HG02759 (cell line): Measurements from ENCODE around the gene SPATA9.
"Not testable (repeated sequence)": the region's sequence is repeated elsewhere in the genome, so short reads cannot be mapped to it uniquely, and the experiment has no call there.

ENCODE experiments used
- ATAC-seq: cut with Tn5 transposase; IDR thresholded peaks from one replicate; pipeline ENCODE4 v1.9.1; 2021; ENCODE audit warnings: mild to moderate bottlenecking, moderate library complexity; ENCODE audit not compliant: unreplicated experiment

Gene SPATA9

DNA sequence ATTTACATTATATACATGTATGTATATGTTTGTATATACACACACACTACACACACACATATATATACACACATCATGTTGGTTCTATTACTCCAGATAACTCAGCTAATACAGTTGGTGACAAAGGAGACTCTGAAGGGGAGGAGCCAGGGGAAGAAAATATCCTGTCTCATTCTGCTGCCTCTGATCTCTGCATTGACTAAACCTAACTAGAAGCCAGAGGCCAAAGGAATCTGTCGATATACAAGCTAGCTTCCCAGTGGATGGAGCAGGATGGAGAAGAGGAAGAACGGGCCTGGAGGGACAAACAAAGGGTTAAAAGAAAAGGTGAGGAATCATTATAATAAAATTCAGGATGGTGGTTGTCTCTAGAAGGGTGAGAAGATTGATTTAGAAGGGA, 34.6 kb upstream of the SPATA9 start:
- no peak for ATAC-seq

DNA sequence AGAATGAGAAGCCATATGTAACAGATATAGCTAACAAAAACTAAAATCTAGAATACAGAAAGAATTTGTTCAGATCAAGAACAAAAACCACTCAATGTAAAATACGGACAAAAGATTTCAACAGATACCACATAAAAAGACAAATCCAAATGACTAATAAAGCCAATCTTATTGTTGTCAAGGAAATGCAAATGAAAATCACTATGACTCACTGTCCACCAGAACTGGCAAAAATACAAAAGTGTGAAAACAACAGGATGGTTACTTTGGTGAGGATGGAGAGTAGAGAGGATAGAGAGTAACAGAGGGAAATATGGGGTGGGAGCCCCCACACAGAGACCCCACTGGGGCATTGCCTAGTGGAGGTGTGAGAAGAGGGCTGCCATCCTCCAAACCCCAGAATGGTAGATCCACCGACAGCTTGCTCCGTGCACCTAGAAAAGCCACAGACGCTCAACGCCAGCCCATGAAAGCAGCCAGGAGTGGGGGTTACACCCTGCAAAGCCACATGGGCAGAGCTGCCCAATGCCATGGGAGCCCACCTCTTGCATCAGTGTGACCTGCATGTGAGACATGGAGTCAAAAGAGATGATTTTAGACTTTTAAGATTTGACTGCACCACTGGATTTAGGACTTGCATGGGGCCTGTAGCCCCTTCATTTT, 33.1 kb upstream of the SPATA9 start:
- ATAC-seq: no peak

DNA sequence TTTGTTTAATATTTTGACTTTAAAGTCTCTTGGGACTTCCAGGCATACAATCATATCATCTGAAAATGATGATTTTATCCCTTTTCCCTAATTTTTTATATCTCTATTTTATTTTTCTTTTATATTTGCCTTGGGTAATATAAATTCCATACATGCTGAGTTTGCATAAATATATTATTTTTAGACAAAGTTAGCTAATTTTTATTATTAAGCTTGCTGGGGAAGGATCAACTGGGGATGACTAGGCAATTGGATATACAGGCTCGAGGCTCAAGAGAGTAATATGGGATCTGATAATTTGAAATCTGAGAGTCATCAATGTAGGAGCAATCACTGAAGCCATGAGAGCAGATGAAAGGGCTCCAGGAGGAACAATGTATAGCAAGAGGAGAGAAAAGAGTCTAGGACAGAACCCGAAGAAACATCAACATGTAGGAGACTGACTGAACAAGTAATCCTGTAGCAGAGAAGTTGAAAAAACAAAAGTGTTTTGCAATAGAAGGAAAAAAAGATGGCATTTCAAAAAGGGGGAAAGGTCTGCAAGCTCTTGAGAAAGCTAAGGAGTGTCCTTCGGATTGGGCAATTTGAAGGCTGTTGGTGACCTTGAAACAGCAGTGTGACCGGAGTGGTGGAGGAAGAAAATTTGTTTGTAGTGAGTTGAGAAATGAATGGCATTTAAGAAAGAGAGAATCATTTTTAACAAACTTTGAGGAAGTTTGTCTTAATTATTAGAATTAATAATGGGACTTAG, 31.3 kb upstream of the SPATA9 start:
- ATAC-seq: no peak

DNA sequence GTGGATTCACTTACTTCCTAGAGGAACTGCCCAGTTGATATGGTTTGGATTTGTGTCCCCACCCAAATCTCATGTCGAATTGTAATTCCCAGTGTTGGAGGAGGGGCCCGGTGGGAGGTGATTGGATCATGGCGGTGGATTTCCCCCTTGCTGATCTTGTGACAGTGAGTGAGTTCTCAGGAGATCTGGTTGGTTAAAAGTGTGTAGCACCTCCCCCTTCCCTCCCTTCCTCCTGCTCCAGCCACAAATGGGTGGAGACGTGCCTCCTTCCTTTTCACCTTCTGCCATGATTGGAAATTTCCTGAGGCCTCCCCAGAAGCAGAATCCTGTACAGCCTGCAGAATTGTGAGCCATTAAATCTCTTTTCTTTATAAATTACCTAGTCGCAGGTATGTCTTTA, 30.5 kb upstream of the SPATA9 start:
- ATAC-seq: not testable (repeated sequence)

DNA sequence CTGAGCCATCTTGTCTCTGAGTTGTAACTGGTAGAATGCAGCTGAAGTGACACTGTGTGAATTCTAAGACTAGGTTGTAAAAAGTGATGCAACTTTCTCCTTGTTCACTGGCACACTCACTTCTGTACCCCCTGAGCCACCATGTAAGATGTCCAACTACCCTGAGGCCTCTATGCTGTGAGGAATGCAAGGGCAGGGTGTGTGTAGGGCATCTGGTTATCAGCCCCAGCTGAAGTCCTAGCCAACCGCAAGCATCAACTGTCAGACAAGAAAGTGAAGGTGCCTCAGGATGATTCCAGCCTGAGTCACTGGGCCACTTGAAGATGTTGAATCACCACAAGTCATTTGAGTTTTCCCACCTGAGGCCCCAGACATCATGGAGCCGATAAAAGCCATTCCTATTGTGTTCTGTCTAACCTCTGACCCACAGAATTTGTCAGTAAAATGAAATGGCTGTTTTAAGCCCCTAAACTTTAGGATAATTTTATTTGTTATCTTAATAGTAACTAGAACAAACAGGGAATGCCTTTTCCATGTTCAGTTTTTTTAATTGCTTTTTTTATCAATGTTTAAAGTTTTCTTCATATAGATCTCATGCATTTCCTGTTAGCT, 29.7 kb upstream of the SPATA9 start:
- no peak for ATAC-seq

DNA sequence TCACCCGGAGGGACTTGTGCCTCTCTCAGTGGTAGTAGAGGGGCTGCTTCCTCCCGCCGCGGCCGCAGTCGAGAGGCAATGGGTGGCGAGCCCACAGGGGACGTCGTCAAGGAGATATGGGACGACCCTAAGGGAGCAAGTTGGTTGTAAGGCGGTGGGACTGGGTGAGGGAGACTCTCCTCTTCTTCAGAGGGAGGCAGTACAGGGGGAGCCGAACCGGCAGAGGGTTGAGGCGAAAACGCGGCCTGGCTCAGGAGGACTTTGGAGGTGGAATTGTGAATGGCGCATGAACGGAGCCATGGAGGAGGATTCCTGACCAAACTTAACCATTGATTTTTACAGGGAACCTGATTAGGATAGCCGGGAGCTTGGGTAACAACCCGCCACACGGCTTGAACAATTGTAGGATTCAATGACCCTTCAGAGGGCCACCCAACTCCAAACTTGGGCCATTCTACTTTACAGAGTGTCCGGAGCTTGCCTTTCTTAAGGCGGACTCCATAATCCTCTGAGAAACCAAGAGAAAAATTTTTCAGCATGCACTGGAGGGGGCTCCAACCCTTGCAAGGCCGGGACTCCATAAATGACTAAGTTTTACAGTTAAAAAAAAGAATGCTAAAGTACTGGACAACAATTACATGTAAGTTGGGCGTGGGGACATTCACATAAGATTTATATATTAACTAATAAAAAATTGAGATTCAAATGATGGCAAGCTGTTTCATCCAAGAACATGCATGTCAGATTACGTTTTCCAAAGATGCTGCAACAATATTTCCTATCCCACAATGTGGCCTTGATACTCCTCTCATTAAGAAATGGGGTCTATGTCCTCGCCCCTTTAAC, 28.9 kb upstream of the SPATA9 start:
- no peak for ATAC-seq

DNA sequence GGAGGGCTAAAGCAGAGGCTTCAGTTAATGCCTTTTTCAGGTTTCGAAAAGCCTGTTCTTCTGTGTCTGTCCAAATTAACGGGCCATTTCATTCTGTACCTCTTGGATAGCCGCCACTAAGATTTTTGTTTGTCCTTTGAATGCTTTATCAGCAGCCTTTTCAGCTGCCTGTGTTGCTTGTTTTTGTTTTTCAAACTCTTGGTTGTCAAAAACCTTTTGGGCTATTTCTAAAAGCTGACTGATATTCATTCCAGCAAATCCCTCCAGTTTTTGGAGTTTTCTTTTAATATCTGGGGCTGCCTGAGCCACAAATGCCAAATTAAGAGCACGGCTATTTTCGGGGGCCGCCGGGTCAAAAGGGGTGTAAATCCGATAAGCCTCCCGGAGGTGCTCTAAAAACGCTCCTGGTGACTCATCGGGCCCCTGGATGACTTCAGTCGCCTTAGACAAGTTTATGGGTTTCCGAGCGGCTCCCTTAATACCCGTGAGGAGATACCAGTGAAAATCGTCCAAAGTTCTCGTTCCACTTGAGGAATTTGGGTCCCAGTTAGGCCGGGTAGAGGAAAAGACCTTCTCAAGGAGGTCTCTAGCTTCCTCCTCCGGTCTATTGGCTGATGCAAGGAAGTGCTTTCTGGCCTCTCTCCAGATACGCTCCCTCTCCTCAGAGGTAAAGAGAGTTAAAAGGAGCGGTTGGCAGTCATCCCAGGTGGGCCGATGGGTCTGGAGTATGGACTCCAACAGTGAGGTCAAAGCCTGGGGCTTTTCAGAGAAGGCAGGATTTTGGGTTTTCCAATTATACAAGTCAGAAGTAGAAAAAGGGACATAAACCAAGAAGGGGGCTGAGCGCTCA, 28.1 kb upstream of the SPATA9 start:
- not testable (repeated sequence) for ATAC-seq

DNA sequence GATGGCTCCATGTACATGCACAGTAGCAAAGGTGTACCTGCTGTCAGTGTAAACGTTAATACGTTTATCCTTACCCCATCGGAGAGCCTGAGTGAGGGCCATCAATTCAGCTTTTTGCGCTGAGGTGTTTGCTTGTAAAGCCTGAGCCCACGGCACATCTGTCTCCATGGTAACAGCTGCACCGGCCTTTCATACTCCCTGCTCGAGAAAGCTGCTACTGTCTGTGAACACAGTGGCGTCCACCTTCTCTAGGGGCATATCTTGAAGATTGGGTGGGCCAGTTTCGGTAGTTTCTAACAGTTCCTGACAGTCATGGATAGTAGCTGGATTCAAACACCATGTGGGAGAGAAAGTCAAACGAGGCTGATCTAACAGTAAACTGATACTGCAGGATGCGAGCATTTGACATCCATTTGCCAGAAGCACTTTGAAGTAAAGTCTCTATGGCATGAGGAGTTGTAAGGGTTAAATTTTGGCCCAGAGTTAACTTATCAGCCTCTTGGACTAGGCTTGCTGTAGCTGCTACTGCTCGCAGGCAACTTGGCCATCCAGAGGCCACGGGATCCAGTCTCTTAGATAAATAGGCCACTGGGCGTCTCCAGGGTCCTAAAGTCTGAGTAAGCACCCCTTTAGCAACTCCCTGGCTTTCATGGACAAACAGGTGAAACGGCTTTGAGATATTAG, 27.3 kb upstream of the SPATA9 start:
- no peak for ATAC-seq

DNA sequence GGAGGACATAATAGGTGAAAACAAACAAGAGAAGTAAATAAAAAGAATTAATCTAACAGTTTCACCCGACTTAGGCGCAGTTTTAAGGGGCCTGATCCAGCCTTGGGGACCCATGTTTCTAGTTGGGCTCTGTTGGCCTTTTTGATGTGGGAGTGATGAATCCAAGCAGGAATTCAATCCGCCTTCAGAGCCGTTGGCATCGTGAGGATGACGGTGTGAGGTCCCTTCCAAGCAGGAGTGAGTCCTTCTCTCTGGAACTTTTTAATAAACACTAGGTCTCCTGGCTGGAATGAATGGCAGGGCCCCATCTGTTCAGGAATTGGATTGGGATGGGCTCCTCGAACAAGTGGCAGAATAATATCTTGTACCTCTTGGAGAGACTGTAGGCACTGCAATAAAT, 26.1 kb upstream of the SPATA9 start:
- ATAC-seq: no peak

DNA sequence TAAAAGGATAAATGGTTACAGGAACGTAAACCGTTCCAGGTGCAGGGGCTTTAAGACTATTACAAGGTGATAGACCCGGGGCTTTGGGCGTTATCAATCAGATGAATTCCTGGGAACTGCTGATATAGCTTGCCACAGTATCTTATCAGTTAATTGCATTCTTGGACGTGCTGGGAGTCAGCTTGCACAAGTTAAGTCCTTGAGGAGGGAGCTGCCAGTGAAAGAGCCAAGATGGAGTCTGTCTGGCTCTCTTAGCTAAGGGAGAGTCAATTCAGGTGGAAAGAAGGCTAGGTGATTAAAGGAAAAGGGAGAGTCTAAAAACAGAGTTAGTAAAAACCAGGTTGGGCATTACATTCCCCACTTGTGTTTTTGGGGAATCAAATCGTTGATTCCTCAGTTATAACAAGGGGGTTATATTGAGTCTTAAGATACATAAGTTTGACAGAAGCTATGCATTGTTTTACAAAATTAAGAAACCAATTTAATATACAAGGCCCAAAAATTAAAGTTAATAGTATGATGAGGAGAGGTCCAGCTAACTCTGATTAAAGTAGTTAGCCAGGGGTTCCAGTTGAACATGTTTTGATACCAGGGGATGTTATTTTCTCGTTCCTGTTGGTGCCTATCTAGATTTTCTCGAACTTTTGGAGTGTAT, 24.9 kb upstream of the SPATA9 start:
- ATAC-seq: not testable (repeated sequence)

DNA sequence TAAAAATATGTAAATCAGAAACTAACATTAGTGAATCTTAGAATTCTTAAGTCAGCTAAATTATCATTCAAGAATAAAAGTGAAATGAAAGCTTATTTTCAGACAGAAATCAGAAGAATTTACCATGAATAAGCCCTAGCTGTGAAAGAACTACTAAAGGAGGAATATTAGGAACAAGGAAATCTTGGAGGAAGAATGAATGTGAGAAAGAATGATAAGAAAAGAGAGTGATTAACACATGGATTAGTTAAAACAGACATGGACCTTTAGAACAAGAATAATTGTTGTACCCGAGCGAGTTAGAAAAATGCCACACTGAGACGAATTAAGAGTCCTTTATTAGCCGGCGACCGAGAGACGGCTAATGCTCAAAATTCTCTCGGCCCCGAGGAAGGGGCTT, 24.3 kb upstream of the SPATA9 start:
- ATAC-seq: no peak

DNA sequence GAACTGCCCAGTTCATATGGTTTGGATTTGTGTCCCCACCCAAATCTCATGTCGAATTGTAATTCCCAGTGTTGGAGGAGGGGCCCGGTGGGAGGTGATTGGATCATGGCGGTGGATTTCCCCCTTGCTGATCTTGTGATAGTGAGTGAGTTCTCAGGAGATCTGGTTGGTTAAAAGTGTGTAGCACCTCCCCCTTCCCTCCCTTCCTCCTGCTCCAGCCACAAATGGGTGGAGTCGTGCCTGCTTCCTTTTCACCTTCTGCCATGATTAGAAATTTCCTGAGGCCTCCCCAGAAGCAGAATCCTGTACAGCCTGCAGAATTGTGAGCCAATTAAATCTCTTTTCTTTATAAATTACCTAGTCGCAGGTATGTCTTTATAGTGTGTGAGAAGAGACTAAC, 23.4 kb upstream of the SPATA9 start:
- not testable (repeated sequence) for ATAC-seq

DNA sequence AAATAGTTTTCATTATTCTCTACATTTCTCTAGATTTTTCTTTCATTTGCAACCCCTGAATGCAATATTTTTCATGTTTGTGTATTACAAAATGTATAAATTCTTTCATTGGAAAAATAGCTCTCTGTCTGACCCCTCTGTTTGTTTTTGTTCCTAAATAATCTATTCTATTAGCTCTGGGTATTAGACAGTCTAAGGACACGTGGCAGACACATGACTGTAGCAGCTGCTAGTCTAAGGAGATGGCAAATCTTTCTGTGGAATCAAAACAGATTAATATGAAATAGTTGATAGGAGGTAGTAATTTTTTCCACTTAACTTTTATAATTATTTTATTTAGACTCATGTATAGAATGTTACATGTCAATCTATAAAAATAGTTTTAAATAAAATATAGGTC, 21.4 kb upstream of the SPATA9 start:
- ATAC-seq: no peak

DNA sequence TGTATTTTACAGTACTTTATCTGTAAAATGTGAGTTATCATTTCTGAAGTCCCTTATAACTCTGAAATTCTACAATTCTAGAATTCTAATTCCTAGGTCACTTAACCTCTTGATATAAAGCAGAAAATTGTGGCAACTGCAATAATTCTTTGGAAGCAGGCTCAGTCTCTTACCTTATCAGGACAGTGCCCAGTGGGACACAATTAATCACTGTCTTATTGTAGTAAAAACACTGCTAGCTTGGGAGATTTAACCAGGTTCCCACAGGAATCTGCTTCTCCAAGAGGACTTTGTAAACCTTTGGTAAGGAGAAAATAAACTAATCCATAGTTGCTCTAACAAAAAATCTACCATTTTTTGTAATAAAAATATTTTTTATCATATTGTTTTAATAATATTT, 18.3 kb upstream of the SPATA9 start:
- ATAC-seq: no peak

DNA sequence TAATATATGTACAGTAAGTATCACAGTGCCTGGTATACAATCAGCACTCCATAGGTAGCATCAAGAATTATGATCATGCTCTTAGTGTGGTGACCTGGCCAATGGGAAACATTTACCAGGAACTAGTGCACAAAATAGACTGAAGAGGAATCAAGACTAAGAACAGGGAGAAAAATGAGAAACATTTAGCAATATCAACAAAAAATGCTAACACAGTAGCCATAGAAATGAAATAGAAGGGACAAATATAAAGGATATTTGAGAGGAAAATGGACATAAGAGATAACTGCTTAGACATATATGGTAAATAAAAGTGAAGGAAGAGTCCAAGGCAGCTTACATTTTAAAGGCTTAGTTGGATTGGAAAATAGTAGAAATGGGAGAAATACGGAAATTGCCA, 16.5 kb upstream of the SPATA9 start:
- no peak for ATAC-seq

DNA sequence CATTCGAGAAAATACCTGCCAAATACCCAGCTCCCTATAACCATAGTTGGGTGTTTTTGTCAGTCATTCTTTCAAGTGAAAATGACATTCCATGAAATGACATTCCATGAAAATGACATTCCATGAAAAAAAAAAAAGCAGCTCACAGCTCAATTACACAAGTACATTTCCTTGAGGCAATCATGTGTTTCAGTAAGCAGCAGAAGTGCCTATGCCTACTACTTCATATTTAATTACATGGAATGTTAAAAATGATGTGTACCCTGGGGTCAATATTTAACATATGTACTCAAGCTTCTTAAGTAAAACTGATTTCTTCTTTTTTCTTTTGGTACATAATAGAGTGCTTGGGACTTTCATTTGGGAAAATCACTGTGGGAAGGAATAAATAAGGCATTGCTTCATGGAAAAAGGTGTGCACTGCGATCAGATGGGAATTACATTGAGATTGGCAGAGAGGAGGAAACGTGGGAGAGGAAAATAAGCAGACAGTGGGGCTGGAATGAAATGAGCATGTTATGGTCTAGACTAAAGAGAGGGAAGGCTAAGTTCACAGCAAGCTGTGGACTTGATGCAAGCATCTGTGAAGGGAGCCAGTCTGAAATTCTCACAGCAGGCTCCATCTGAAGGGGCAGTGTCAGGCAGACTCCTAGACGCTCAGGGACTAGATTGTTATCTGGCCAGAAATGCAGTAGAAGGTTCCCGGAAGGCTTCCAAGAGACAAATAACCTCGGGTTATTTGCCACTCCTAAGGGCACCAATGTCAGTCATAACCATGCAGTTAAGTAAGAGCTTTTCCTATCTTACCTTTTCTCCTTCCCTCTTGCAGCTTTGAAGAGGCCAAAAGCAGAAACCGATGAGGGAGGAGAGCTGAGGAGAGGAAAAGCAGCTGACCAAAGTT, 15.2 kb upstream of the SPATA9 start:
- no peak for ATAC-seq

DNA sequence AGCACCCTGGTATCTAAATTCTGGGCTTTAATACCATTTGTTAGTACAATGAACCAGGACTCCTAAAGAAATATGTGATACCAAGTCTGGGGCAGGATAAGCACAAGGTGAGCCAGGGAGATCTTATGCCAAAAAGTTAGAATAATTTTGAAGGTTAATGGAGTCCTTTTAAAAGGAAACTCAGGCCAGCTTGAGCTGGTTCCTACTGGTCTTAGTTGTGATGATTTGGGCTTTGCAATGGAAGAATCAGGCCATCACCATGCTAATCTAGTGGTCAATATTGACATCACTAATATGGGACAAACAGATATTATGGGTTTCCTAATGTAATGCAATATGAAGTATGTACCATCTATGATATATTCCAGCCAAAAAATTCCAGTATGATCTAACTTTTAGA, 7.5 kb upstream of the SPATA9 start:
- ATAC-seq: no peak

DNA sequence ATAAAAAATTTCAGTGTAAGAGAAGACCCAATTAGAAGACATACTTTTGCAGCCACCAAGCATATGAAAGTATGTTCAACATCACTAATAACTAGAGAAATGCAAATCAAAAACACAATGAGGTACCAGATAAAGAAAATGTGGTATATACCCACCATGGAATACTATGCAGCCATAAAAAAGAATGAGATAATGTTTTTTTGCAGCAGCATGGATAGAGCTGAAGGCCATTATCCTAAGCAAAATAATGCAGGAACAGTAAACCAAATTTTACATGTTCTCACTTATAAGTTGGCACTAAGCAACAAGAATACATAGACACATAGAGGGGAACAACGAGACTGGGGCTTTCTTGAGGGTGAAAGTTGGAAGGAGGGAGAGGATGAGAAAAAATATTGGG, 6.9 kb upstream of the SPATA9 start:
- no peak for ATAC-seq
